Heart left ventricle (tissue), 13 donors: ENCODE measurements around the gene ASPSCR1.

ENCODE experiments used
- CTCF ChIP-seq, 12 donors: fragments of 200-600 bp; sonication (generic) in 4 of 12; IDR thresholded peaks; one replicate each; pipeline versions ENCODE4 v1.5.0 to v1.8.0; 2018 to 2022; ENCODE audit warnings: antibody characterized with exemption in 12 of 12, mild to moderate bottlenecking in 5 of 12
- POLR2A ChIP-seq, 2 donors: fragments of 450-650 bp; IDR thresholded peaks; one replicate each; pipeline ENCODE4 v1.6.1; 2017; ENCODE audit warnings: antibody characterized with exemption in 2 of 2, mild to moderate bottlenecking in 2 of 2, moderate library complexity in 2 of 2
- donor health status: ischemic (EF 13 %, LVEDD 7.1; RV severe dilation, severe dysfunction).
- donor health status: DM: no; HTN: yes; CAD: no.
- donor health status: DM: no; HTN: no; CAD: no.
- donor health status: ischemic (EF 25% LVEDD 6.9; RV normal size, moderate dysfunction).
- donor health status: ischemic (EF 25% LVEDD 5.7; RV mildly dilated, moderate dysfunction).
- donor health status: ischemic (EF 35%, LVEDD 5.7; RV mildly dilated, moderate dysfunction).
- donor health status: nonischemic (EF 11% LVEDD 7.7; RV severe dilation, severe dysfunction).
- donor health status: DM: yes; HTN: yes; CAD: no.
- donor health status: PGD.
- donor health status: ischemic (EF 29% LVEDD 5.4; RV normal size, mild dysfunction).
- donor health status: nonischemic (EF 23%, LVEDD 6.1; RV moderate dilation, normal function).

GRCh38 chr17:82058230-82058854 lies 80.9 kb downstream of the ASPSCR1 start:
- TF ChIP-seq CTCF (IDR thresholded peaks at IDR 0.05) (no peak), POLR2A (IDR thresholded peaks at IDR 0.05) (no peak)
